H9 (cell line): ENCODE measurements around the gene HPS4. TPM values are rescaled to one million over a fixed set of nuclear protein-coding genes. Genes with fewer than 3 reads are reported as not detected.

Experiments used
- DNase-seq: peaks from one replicate; pipeline ENCODE4 v3.0.0-alpha.2; 2017
- H2AFZ ChIP-seq: one replicate; pipeline ENCODE4 v1.6.1; 2013; ENCODE audit warnings: mild to moderate bottlenecking, low read length, control low read depth, moderate library complexity
- H2AK5ac ChIP-seq: 2 replicates; pipeline ENCODE4 v1.6.1; 2013; ENCODE audit warnings: low read length, control low read depth, mixed read lengths; ENCODE audit not compliant: insufficient read length
- H2BK120ac ChIP-seq: one replicate; pipeline ENCODE4 v1.6.1; 2013; ENCODE audit warnings: low read depth, mild to moderate bottlenecking, low read length, control low read depth, inconsistent platforms; ENCODE audit not compliant: poor library complexity, severe bottlenecking
- H2BK12ac ChIP-seq: 2 replicates; pipeline ENCODE4 v1.6.1; 2013; ENCODE audit warnings: low read length, control low read depth, mixed read lengths, low read depth; ENCODE audit not compliant: insufficient read length
- H2BK15ac ChIP-seq: 2 replicates; pipeline ENCODE4 v1.6.1; 2013; ENCODE audit warnings: low read depth, low read length, control low read depth
- H2BK20ac ChIP-seq: one replicate; pipeline ENCODE4 v1.6.1; 2013; ENCODE audit warnings: low read depth, mild to moderate bottlenecking, low read length, control low read depth, inconsistent platforms; ENCODE audit not compliant: poor library complexity, severe bottlenecking
- H2BK5ac ChIP-seq: 2 replicates; pipeline ENCODE4 v1.6.1; 2013; ENCODE audit warnings: low read length, control low read depth, mixed read lengths; ENCODE audit not compliant: insufficient read length
- H3K14ac ChIP-seq: 2 replicates; pipeline ENCODE4 v1.6.1; 2013; ENCODE audit warnings: low read length, control low read depth; ENCODE audit not compliant: insufficient read depth
- H3K18ac ChIP-seq: 2 replicates; pipeline ENCODE4 v1.6.1; 2013; ENCODE audit warnings: low read depth, mild to moderate bottlenecking, mixed read lengths, low read length, control low read depth; ENCODE audit not compliant: insufficient read length
- H3K23ac ChIP-seq: 2 replicates; pipeline ENCODE4 v1.6.1; 2013; ENCODE audit warnings: low read length, control low read depth, mixed read lengths, low read depth; ENCODE audit not compliant: insufficient read length
- H3K23me2 ChIP-seq: 2 replicates; pipeline ENCODE4 v1.6.1; 2013; ENCODE audit warnings: low read depth, mild to moderate bottlenecking, mixed read lengths, low read length, control low read depth; ENCODE audit not compliant: insufficient read length, poor library complexity, severe bottlenecking
- H3K27ac ChIP-seq: 2 replicates; pipeline ENCODE4 v1.5.1; 2013; ENCODE audit warnings: low read length, control low read depth, mixed read lengths, low read depth; ENCODE audit not compliant: insufficient read length
- H3K27me3 ChIP-seq: 2 replicates; pipeline ENCODE4 v1.6.1; 2013; ENCODE audit warnings: low read length, control low read depth, inconsistent platforms; ENCODE audit not compliant: insufficient read depth
- H3K4ac ChIP-seq: 2 replicates; pipeline ENCODE4 v1.6.1; 2013; ENCODE audit warnings: low read depth, mild to moderate bottlenecking, control low read depth, inconsistent platforms, low read length, moderate library complexity
- H3K4me1 ChIP-seq: 2 replicates; pipeline ENCODE4 v1.6.1; 2013; ENCODE audit warnings: low read length, control low read depth, inconsistent platforms; ENCODE audit not compliant: insufficient read depth
- H3K4me2 ChIP-seq: 2 replicates; pipeline ENCODE4 v1.6.1; 2013; ENCODE audit warnings: low read length, control low read depth, mixed read lengths; ENCODE audit not compliant: insufficient read length, insufficient read depth
- H3K56ac ChIP-seq: 2 replicates; pipeline ENCODE4 v1.6.1; 2013; ENCODE audit warnings: low read depth, mild to moderate bottlenecking, mixed read lengths, low read length, control low read depth; ENCODE audit not compliant: insufficient read length
- H3K79me1 ChIP-seq: 2 replicates; pipeline ENCODE4 v1.6.1; 2013; ENCODE audit warnings: low read depth, mild to moderate bottlenecking, moderate library complexity, low read length, control low read depth, inconsistent platforms; ENCODE audit not compliant: insufficient read depth, poor library complexity, severe bottlenecking
- H3K79me2 ChIP-seq: 2 replicates; pipeline ENCODE4 v1.6.1; 2013; ENCODE audit warnings: low read length, control low read depth, inconsistent platforms; ENCODE audit not compliant: insufficient read depth
- H3K9ac ChIP-seq: 2 replicates; pipeline ENCODE4 v1.6.1; 2013; ENCODE audit warnings: low read length, control low read depth, mixed read lengths; ENCODE audit not compliant: insufficient read length; ENCODE audit errors: extremely low read depth
- H3K9me3 ChIP-seq: one replicate; pipeline ENCODE4 v1.6.1; 2013; ENCODE audit warnings: low read depth, low read length, inconsistent platforms; ENCODE audit not compliant: control insufficient read depth
- H3T11ph ChIP-seq: one replicate; pipeline ENCODE4 v1.6.1; 2013; ENCODE audit warnings: mild to moderate bottlenecking, low read length, control low read depth, inconsistent platforms
- H4K20me1 ChIP-seq: one replicate; pipeline ENCODE4 v1.6.1; 2013; ENCODE audit not compliant: control insufficient read depth, insufficient read length, insufficient read depth
- H4K5ac ChIP-seq: 2 replicates; pipeline ENCODE4 v1.6.1; 2013; ENCODE audit warnings: low read depth, mild to moderate bottlenecking, mixed read lengths, low read length, control low read depth; ENCODE audit not compliant: insufficient read length
- H4K8ac ChIP-seq: replicated peaks from 2 replicates; pipeline ENCODE4 v1.6.1; 2013; ENCODE audit warnings: low read length, control low read depth, mixed read lengths, low read depth; ENCODE audit not compliant: insufficient read length
- H4K91ac ChIP-seq: 2 replicates; pipeline ENCODE4 v1.6.1; 2013; ENCODE audit warnings: low read depth, mild to moderate bottlenecking, moderate library complexity, mixed read lengths, low read length, control low read depth; ENCODE audit not compliant: insufficient read length
- H3K27ac Mint-ChIP-seq, 3 experiments: 2 replicates in 2 of 3; 3 replicates in 1 of 3; pipeline ENCODE4 v1.8.0; 2020 to 2021; ENCODE audit warnings: mixed read lengths in 3 of 3, mild to moderate bottlenecking in 1 of 3, moderate library complexity in 1 of 3
- H3K27me3 Mint-ChIP-seq: 2 replicates; pipeline ENCODE4 v1.8.0; 2021; ENCODE audit warnings: low read depth, mild to moderate bottlenecking, moderate library complexity, mixed read lengths
- H3K36me3 Mint-ChIP-seq, 3 experiments: 2 replicates in 2 of 3; 3 replicates in 1 of 3; pipeline ENCODE4 v1.8.0; 2020 to 2021; ENCODE audit warnings: low read depth in 3 of 3, mixed read lengths in 3 of 3; ENCODE audit not compliant: insufficient read depth in 1 of 3
- H3K4me1 Mint-ChIP-seq, 2 experiments: 2 replicates each; pipeline ENCODE4 v1.8.0; 2020; ENCODE audit warnings: mixed read lengths in 2 of 2
- H3K4me3 Mint-ChIP-seq, 2 experiments: 2 replicates in 1 of 2; 3 replicates in 1 of 2; pipeline ENCODE4 v1.8.0; 2020 to 2021; ENCODE audit warnings: mild to moderate bottlenecking in 2 of 2, mixed read lengths in 2 of 2, moderate library complexity in 1 of 2
- H3K9me3 Mint-ChIP-seq, 2 experiments: 2 replicates in 1 of 2; 3 replicates in 1 of 2; pipeline ENCODE4 v1.8.0; 2020; ENCODE audit warnings: mild to moderate bottlenecking in 2 of 2, mixed read lengths in 2 of 2, moderate library complexity in 1 of 2
- WGBS: extraction: QIAGEN DNeasy Blood & Tissue Kit; methylation state at CpG from one replicate; pipeline ENCODE4 v1.1.7; 2013; ENCODE audit warnings: missing lambda C conversion rate, low lambda C conversion rate, mixed read lengths; ENCODE audit not compliant: insufficient read length; ENCODE audit errors: extremely low coverage; 5-methylcytosine and 5-hydroxymethylcytosine counted together
- total RNA-seq: library from RNA; stranded (reverse); gene quantifications from 2 replicates; pipeline ENCODE4 v1.2.1, GENCODE V29; 2021
- TF ChIP-seq, protein P1 (sequence below): fragments of 200-600 bp; sonication (generic); conservative IDR thresholded peaks from 3 replicates; pipeline ENCODE4 v1.8.0; 2021; ENCODE audit warnings: antibody characterized with exemption, mild to moderate bottlenecking

The HPS4 gene
- total RNA-seq, 1 experiment from 2014 or later: 26.2 TPM

DNA sequence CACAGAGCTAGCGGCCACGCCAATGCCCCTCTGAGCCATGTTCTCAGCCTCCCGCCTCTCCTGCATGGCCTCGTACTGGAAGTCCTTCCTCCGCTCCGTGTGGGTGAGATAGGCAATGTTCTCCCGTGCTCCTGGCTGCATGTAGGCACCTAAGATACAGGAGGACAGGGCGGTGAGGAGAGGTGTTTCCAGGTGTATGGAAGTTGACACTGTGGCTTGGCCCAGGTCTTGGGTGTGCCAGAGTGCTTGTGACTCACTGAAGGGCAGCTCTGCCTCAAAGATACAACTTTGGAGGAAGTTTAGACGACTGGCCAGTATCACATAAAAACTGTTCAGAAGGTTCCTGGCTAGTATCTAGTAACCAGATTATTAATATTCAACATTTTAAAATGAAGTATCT, 8.6 kb upstream of the HPS4 start:
- H2BK20ac ChIP-seq: no peak overlapping the region
- no peaks in the 10 kb centered on the region for H3K27me3 Mint-ChIP-seq
- no peak overlapping the region for H2AFZ ChIP-seq
- H3K14ac ChIP-seq: no peak overlapping the region
- H3K23me2 ChIP-seq: no peaks in the 10 kb centered on the region
- H2BK5ac ChIP-seq: no peak overlapping the region
- H3K36me3 Mint-ChIP-seq: peaks cover 38 to 92% (median 79%) of the 10 kb centered on the region in 3 experiments; a peak in 6 of 7 replicates
- no peaks in the 10 kb centered on the region for H3K4me1 Mint-ChIP-seq
- no peaks in the 10 kb centered on the region for H3K79me1 ChIP-seq
- no CpG with 5 or more reads among the region's 9 CpGs for WGBS
- H3K4me1 ChIP-seq: no peaks in the 10 kb centered on the region
- no peak overlapping the region for H3K4me2 ChIP-seq
- no peak overlapping the region for H4K8ac ChIP-seq
- no peak overlapping the region for H2AK5ac ChIP-seq
- H2BK12ac ChIP-seq: no peak overlapping the region
- no peak for DNase-seq
- H2BK15ac ChIP-seq: no peak overlapping the region
- no peaks in the 10 kb centered on the region for H4K20me1 ChIP-seq
- no peak overlapping the region for H3K27ac Mint-ChIP-seq
- no peaks in the 10 kb centered on the region for H3K9me3 ChIP-seq
- TF ChIP-seq, protein P1, sequence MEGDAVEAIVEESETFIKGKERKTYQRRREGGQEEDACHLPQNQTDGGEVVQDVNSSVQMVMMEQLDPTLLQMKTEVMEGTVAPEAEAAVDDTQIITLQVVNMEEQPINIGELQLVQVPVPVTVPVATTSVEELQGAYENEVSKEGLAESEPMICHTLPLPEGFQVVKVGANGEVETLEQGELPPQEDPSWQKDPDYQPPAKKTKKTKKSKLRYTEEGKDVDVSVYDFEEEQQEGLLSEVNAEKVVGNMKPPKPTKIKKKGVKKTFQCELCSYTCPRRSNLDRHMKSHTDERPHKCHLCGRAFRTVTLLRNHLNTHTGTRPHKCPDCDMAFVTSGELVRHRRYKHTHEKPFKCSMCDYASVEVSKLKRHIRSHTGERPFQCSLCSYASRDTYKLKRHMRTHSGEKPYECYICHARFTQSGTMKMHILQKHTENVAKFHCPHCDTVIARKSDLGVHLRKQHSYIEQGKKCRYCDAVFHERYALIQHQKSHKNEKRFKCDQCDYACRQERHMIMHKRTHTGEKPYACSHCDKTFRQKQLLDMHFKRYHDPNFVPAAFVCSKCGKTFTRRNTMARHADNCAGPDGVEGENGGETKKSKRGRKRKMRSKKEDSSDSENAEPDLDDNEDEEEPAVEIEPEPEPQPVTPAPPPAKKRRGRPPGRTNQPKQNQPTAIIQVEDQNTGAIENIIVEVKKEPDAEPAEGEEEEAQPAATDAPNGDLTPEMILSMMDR: no peak
- H3K4ac ChIP-seq: no peak overlapping the region
- H4K91ac ChIP-seq: no peak overlapping the region
- H3K27ac ChIP-seq: no peak overlapping the region
- H3K9me3 Mint-ChIP-seq: no peaks in the 10 kb centered on the region
- no peak overlapping the region for H3K23ac ChIP-seq
- H2BK120ac ChIP-seq: no peak overlapping the region
- no peak overlapping the region for H3T11ph ChIP-seq
- H3K9ac ChIP-seq: no peak overlapping the region
- no peaks in the 10 kb centered on the region for H3K79me2 ChIP-seq
- H3K18ac ChIP-seq: no peak overlapping the region
- H3K56ac ChIP-seq: no peak overlapping the region
- H4K5ac ChIP-seq: no peak overlapping the region
- H3K4me3 Mint-ChIP-seq: no peak overlapping the region
- H3K27me3 ChIP-seq: no peaks in the 10 kb centered on the region
